AG20443 (cell line): Measurements from ENCODE around the gene KIF2A.

Source experiments
- DNase-seq: peaks from one replicate; pipeline ENCODE4 v3.0.0; 2012; ENCODE audit warnings: low spot score, mixed read lengths

KIF2A gene

GRCh38 chr5:62328772-62329491 is 22.9 kb downstream of the KIF2A start:
- no peak for DNase-seq

- DNase-seq = no peak
Observed at GRCh38 chr5:62330302-62330701, 24.3 kb downstream of the KIF2A start.

- no peak for DNase-seq
Observed at GRCh38 chr5:62331921-62332320, 25.9 kb downstream of the KIF2A start.

- no peak for DNase-seq
Observed at GRCh38 chr5:62333250-62333794, 27.3 kb downstream of the KIF2A start.

- no peak for DNase-seq
Observed at GRCh38 chr5:62334082-62334481, 28.1 kb downstream of the KIF2A start.

GRCh38 chr5:62340392-62340791 is 34.4 kb downstream of the KIF2A start:
- no peak for DNase-seq

GRCh38 chr5:62340979-62341378 is 35.0 kb downstream of the KIF2A start:
- DNase-seq = no peak

GRCh38 chr5:62341783-62342475 is 35.9 kb downstream of the KIF2A start:
- no peak for DNase-seq

- DNase-seq = no peak
Observed at GRCh38 chr5:62342476-62342837, 36.5 kb downstream of the KIF2A start.

GRCh38 chr5:62343428-62343827 is 37.4 kb downstream of the KIF2A start:
- DNase-seq = no peak

- no peak for DNase-seq
Observed at GRCh38 chr5:62346748-62347147, 40.7 kb downstream of the KIF2A start.

- no peak for DNase-seq
Observed at GRCh38 chr5:62347928-62348327, 41.9 kb downstream of the KIF2A start.

- no peak for DNase-seq
Observed at GRCh38 chr5:62348723-62349481, 42.9 kb downstream of the KIF2A start.

- DNase-seq = peak; percentile 38
Observed at GRCh38 chr5:62354028-62354874, 48.2 kb downstream of the KIF2A start.

GRCh38 chr5:62362701-62363100 is 56.7 kb downstream of the KIF2A start:
- no peak for DNase-seq

GRCh38 chr5:62369039-62369438 is 63.0 kb downstream of the KIF2A start:
- no peak for DNase-seq

- DNase-seq = no peak
Observed at GRCh38 chr5:62371409-62371808, 65.4 kb downstream of the KIF2A start.

- DNase-seq = no peak
Observed at GRCh38 chr5:62372600-62372999, 66.6 kb downstream of the KIF2A start.

GRCh38 chr5:62373382-62373781 is 67.4 kb downstream of the KIF2A start:
- DNase-seq = no peak

GRCh38 chr5:62374090-62374489 is 68.1 kb downstream of the KIF2A start:
- no peak for DNase-seq

GRCh38 chr5:62375627-62376026 is 69.6 kb downstream of the KIF2A start:
- DNase-seq = no peak

- no peak for DNase-seq
Observed at GRCh38 chr5:62376064-62376463, 70.1 kb downstream of the KIF2A start.
